Measurements from ENCODE around the gene TBC1D30. TPM values are rescaled to one million over a fixed set of nuclear protein-coding genes. Genes with fewer than 3 reads are reported as not detected.

The TBC1D30 gene
- total and polyA plus RNA-seq, 9 of the 15 experiments (the other 6 are each of a cell fraction or from before 2014, with no cell fraction given), result 0.07 to 0.55 (median 0.20) TPM; not detected in 1

DNA sequence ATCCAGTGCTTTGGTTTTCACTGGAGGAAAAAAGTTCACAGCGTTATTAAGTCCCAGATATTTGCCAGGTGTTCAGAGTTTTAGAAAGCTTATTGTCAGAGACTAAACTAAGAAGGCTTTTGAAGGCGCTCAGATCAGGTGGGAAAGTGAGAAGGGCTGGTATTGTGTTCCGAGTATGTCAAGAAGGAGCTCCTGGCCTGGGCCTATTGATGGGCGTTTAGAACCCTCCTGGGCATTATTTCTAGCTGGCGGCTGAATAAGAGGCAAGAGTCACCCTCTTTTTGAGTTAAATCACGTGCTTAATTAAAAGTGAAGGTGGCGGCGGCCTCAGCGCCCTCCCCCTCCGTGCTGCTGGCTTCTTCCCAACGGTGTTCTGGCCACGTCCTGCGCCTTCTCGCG lies 44.3 kb upstream of the TBC1D30 start:
- ATAC-seq (no peak), FAIRE-seq (no peak), DNase-seq (ENCODE audit: extremely low read depth in 1 of 4, low spot score in 3 of 4) (no peak)
- Histone ChIP-seq H3K79me2 (ENCODE audit: control insufficient read depth, insufficient read depth, low read length) (no peaks in the 10 kb centered on the region), H3K9me1 (ENCODE audit: control insufficient read depth, insufficient read depth, low read length) (no peaks in the 10 kb centered on the region), H3K27ac (ENCODE audit: extremely low read depth, low read depth, low read length) (no peak overlapping the region), H3K27me3 (ENCODE audit: control insufficient read depth in 2 of 2, insufficient read depth in 2 of 2, low read length in 2 of 2) (peaks cover 37 to 47% of the 10 kb centered on the region in 2 experiments), H3K9me3 (replicated peaks; ENCODE audit: control insufficient read depth, insufficient read depth, low read depth, low read length) (no peaks in the 10 kb centered on the region), H4K20me1 (replicated peaks; ENCODE audit: control insufficient read depth, insufficient read depth, low read length) (no peaks in the 10 kb centered on the region), H3K4me3 (peak overlapping the region; percentile 22; the same call in 1 of the 2 replicates), H3K4me2 (ENCODE audit: insufficient read depth, low read length) (0 out of 2 replicates have a peak overlapping the region, but pooled peaks have one; percentile 15), H3K36me3 (ENCODE audit: control insufficient read depth, insufficient read depth, low read length) (no peaks in the 10 kb centered on the region), H2AFZ (ENCODE audit: low read depth, low read length) (no peak overlapping the region), H3K4me1 (replicated peaks in 1 of 2; ENCODE audit: control insufficient read depth in 2 of 2, insufficient read depth in 2 of 2, low read length in 2 of 2) (peaks cover 0 to 13% of the 10 kb centered on the region in 2 experiments; a peak in 2 of 5 replicates), H3K9ac (ENCODE audit: insufficient read depth in 1 of 2, low read depth in 2 of 2, low read length in 2 of 2) (peak overlapping the region in 1 of 2 experiments; percentile 45; a peak in 1 of 4 replicates)
- POLR2A ChIA-PET, result interaction anchor here (0.6 kb wide), 1 partner anchor 26 kb away, joined by 4 read pairs; no protein-coding TSS in a partner anchor
- intact Hi-C loops (cut with micrococcal nuclease) (no loop called here), in situ Hi-C loops (cut with MboI) (no loop called here)
- TF ChIP-seq TFE3 (CRISPR knock-in tag; IDR thresholded peaks at IDR 0.05), result peak; percentile 34
- TF ChIP-seq FOXA3 (CRISPR knock-in tag; conservative IDR thresholded peaks at IDR 0.05 in 1 of 2, IDR thresholded peaks at IDR 0.05 in 1 of 2), result no peak
- no TSS peak for BruUV-seq (replicated peaks)
- 29% methylated on average over 15 of the region's 15 CpGs for WGBS (ENCODE audit: insufficient coverage, low coverage, missing lambda C conversion rate)
- CTCF ChIA-PET (ENCODE audit: low intra/inter-chr PET ratio), result no interaction called here
